Measurements from ENCODE around the gene DCXR. TPM values are rescaled to one million over a fixed set of nuclear protein-coding genes. Genes with fewer than 3 reads are reported as not detected.

DCXR gene
- total and polyA plus RNA-seq, 2 of the 13 experiments (the other 11 are each of a cell fraction or from before 2014, with no cell fraction given): 287 to 311 TPM

GRCh38 chr17:82065193-82065637 is 27.7 kb upstream of the DCXR start (continued):
- no peak for TF ChIP-seq ZNF18 (CRISPR knock-in tag; IDR thresholded peaks at IDR 0.05; ENCODE audit: insufficient replicate concordance)
- no peak for TF ChIP-seq ZBTB46 (CRISPR knock-in tag; IDR thresholded peaks at IDR 0.05; ENCODE audit: borderline replicate concordance)
- no peak for TF ChIP-seq TRIM24 (CRISPR knock-in tag; IDR thresholded peaks at IDR 0.05)
- no peak for TF ChIP-seq POLR2AphosphoS2 (IDR thresholded peaks at IDR 0.05; ENCODE audit: low read depth, low read length)
- no peak for TF ChIP-seq PHF21A (CRISPR knock-in tag; IDR thresholded peaks at IDR 0.05)
- TF ChIP-seq TAF15 (IDR thresholded peaks at IDR 0.05; ENCODE audit: low read depth, low read length, poor library complexity, severe bottlenecking): no peak
- TF ChIP-seq SNAPC2 (CRISPR knock-in tag; IDR thresholded peaks at IDR 0.05): no peak
- no peak for TF ChIP-seq CBFB (CRISPR knock-in tag; IDR thresholded peaks at IDR 0.05)
- no peak for TF ChIP-seq ZBTB38 (CRISPR knock-in tag; IDR thresholded peaks at IDR 0.05)
- TF ChIP-seq ZNF34 (CRISPR knock-in tag; IDR thresholded peaks at IDR 0.05; ENCODE audit: borderline replicate concordance): no peak
- TF ChIP-seq, protein P1, sequence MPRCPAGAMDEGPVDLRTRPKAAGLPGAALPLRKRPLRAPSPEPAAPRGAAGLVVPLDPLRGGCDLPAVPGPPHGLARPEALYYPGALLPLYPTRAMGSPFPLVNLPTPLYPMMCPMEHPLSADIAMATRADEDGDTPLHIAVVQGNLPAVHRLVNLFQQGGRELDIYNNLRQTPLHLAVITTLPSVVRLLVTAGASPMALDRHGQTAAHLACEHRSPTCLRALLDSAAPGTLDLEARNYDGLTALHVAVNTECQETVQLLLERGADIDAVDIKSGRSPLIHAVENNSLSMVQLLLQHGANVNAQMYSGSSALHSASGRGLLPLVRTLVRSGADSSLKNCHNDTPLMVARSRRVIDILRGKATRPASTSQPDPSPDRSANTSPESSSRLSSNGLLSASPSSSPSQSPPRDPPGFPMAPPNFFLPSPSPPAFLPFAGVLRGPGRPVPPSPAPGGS (CRISPR knock-in tag; IDR thresholded peaks at IDR 0.05): no peak; the same call in 1 of the 2 replicates
- TF ChIP-seq ZNF225 (CRISPR knock-in tag; IDR thresholded peaks at IDR 0.05): no peak; the same call in 1 of the 2 replicates
- TF ChIP-seq DNMT1 (CRISPR knock-in tag; IDR thresholded peaks at IDR 0.05): 0 out of 2 replicates have a peak, but pooled peaks have one; percentile 12
- TF ChIP-seq STAG1 (CRISPR knock-in tag; IDR thresholded peaks at IDR 0.05): no peak
- TF ChIP-seq PTBP1 (IDR thresholded peaks at IDR 0.05; ENCODE audit: low read depth, low read length, poor library complexity, severe bottlenecking): no peak
- TF ChIP-seq ZHX1 (CRISPR knock-in tag; IDR thresholded peaks at IDR 0.05; ENCODE audit: low read depth): no peak
- TF ChIP-seq NR2F2 (IDR thresholded peaks at IDR 0.05; ENCODE audit: borderline replicate concordance, low read depth): no peak
- no peak for TF ChIP-seq ZBTB21 (CRISPR knock-in tag; IDR thresholded peaks at IDR 0.05)
- TF ChIP-seq KLF13 (CRISPR knock-in tag; IDR thresholded peaks at IDR 0.05): no peak
- no peak for TF ChIP-seq PLRG1 (conservative IDR thresholded peaks at IDR 0.05)
- TF ChIP-seq YY1 (IDR thresholded peaks at IDR 0.05; ENCODE audit: insufficient read depth, insufficient replicate concordance, low read depth, low read length): no peak
- peak; percentile 35; the same call in 1 of the 2 replicates for TF ChIP-seq SALL1 (CRISPR knock-in tag; IDR thresholded peaks at IDR 0.05)
- TF ChIP-seq ZNF446 (CRISPR knock-in tag; IDR thresholded peaks at IDR 0.05): no peak; the same call in 1 of the 2 replicates
- TF ChIP-seq SMC3 (IDR thresholded peaks at IDR 0.05; ENCODE audit: low read length): no peak
- 0 out of 2 replicates have a peak, but pooled peaks have one; percentile 1 for TF ChIP-seq NFYB (CRISPR knock-in tag; IDR thresholded peaks at IDR 0.05)
